ENCODE results near the gene TSG101.

- TF ChIP-seq CTCF (IDR thresholded peaks at IDR 0.05; ENCODE audit: low read depth, low read length, missing input control) (no peak), TAF1 (conservative IDR thresholded peaks at IDR 0.05) (no peak)
Observed at GRCh38 chr11:18492888-18493287, 33.9 kb downstream of the TSG101 start.

All from liver (tissue), 3 donors.